GM12878 (cell line): ENCODE results near the gene CDKL1. TPM values are rescaled to one million over a fixed set of nuclear protein-coding genes. Genes with fewer than 3 reads are reported as not detected.
"Not testable (repeated sequence)": the region's sequence is repeated elsewhere in the genome, so short reads cannot be mapped to it uniquely, and the experiment has no call there.

Source experiments
- ATAC-seq: fragments of 200-7000 bp; cut with Tn5 transposase; 3 replicates; pipeline ENCODE4 v1.9.1; 2020; ENCODE audit warnings: mild to moderate bottlenecking, moderate library complexity
- BruUV-seq: library from RNA; stranded (reverse); fragments of 400-500 nt; replicated peaks from 2 replicates; lab custom pipeline; 2021; lab: Mats Ljungman, UMichigan
- CTCF ChIA-PET: fragments of 300-600 bp; sonication (Branson Sonifier 250); formaldehyde crosslinking; extraction: SDS; loops from one replicate; lab custom pipeline; 2021; ENCODE audit warnings: inconsistent platforms; lab: Yijun Ruan, JAX
- POLR2A ChIA-PET: fragments of 350-600 bp; formaldehyde crosslinking; extraction: SDS; loops from one replicate; lab custom pipeline; 2021; ENCODE audit warnings: inconsistent platforms; lab: Charles Lee
- RAD21 ChIA-PET: fragments of 300-600 bp; sonication (Branson Sonifier 250); formaldehyde crosslinking; loops from one replicate; lab custom pipeline; 2023; ENCODE audit warnings: antibody characterized with exemption; ENCODE audit not compliant: unreplicated experiment; lab: Charles Lee
- SMC1A ChIA-PET: fragments of 300-600 bp; sonication (Branson Sonifier 250); formaldehyde crosslinking; loops from one replicate; lab custom pipeline; 2023; ENCODE audit not compliant: unreplicated experiment, uncharacterized antibody; lab: Charles Lee
- DNase-seq: peaks from one replicate; pipeline ENCODE4 v3.0.0-alpha.2; 2011; ENCODE audit warnings: low read depth, low spot score
- FAIRE-seq: peaks from 3 replicates; lab custom pipeline; 2011; peaks lifted over from hg19 to GRCh38; lab: Jason Lieb, UNC
- H2AFZ ChIP-seq: 2 replicates; pipeline ENCODE4 v1.6.0; 2011; ENCODE audit warnings: low read depth, low read length, control low read depth; ENCODE audit not compliant: control insufficient read depth
- H3K27ac ChIP-seq: 2 replicates; pipeline ENCODE4 v1.5.1; 2011; ENCODE audit warnings: control low read depth; ENCODE audit not compliant: control insufficient read depth, insufficient read depth
- H3K27me3 ChIP-seq, 2 experiments: replicated peaks in 1 of 2; 2 replicates each; pipeline versions ENCODE4 v1.6.0 to v1.6.1; 2011; ENCODE audit warnings: low read length in 1 of 2; ENCODE audit not compliant: control insufficient read depth in 2 of 2, insufficient read depth in 2 of 2
- H3K36me3 ChIP-seq, 2 experiments: 2 replicates each; pipeline ENCODE4 v1.5.1; 2011; ENCODE audit warnings: low read length in 1 of 2; ENCODE audit not compliant: control insufficient read depth in 2 of 2, insufficient read depth in 2 of 2
- H3K4me1 ChIP-seq: 2 replicates; pipeline ENCODE4 v1.6.1; 2011; ENCODE audit warnings: mild to moderate bottlenecking, low read length, moderate library complexity, mixed read lengths; ENCODE audit not compliant: control insufficient read depth, insufficient read depth
- H3K4me2 ChIP-seq: 2 replicates; pipeline ENCODE4 v1.6.0; 2011; ENCODE audit warnings: control low read depth; ENCODE audit not compliant: control insufficient read depth, insufficient read depth
- H3K4me3 ChIP-seq: fragments of 200-600 bp; sonication (generic); 2 replicates; pipeline ENCODE4 v1.5.1; 2016
- H3K79me2 ChIP-seq: 2 replicates; pipeline ENCODE4 v1.6.0; 2011; ENCODE audit warnings: low read length; ENCODE audit not compliant: control insufficient read depth, insufficient read depth
- H3K9ac ChIP-seq: 2 replicates; pipeline ENCODE4 v1.8.0; 2011; ENCODE audit warnings: low read length, control low read depth, mixed read lengths; ENCODE audit not compliant: control insufficient read depth, insufficient read depth
- H3K9me3 ChIP-seq: replicated peaks from 3 replicates; pipeline ENCODE4 v1.5.1; 2011; ENCODE audit warnings: mild to moderate bottlenecking, low read length; ENCODE audit not compliant: control insufficient read depth, insufficient read depth
- H4K20me1 ChIP-seq: 2 replicates; pipeline ENCODE4 v1.6.0; 2011; ENCODE audit not compliant: control insufficient read depth, insufficient read depth
- BHLHE40 ChIP-seq, 2 experiments: fragments of 450-650 bp in 1 of 2; IDR thresholded peaks; 2 replicates each; pipeline ENCODE4 v1.6.1; 2011 to 2017; ENCODE audit warnings: low read depth in 2 of 2, borderline replicate concordance in 1 of 2, improper control_type of control experiment in 1 of 2, low read length in 1 of 2, mild to moderate bottlenecking in 1 of 2
- FOS ChIP-seq: IDR thresholded peaks from 3 replicates; pipeline ENCODE4 v1.6.1; 2011; ENCODE audit warnings: borderline replicate concordance; ENCODE audit not compliant: insufficient read length; ENCODE audit errors: extremely low read depth
- MEF2A ChIP-seq: IDR thresholded peaks from 2 replicates; pipeline ENCODE4 v1.6.1; 2011; ENCODE audit warnings: low read depth, mild to moderate bottlenecking, low read length, moderate library complexity; ENCODE audit not compliant: insufficient read depth
- MTA3 ChIP-seq: IDR thresholded peaks from 2 replicates; pipeline ENCODE4 v1.6.1; 2012; ENCODE audit warnings: low read length, inconsistent platforms, borderline replicate concordance
- MXI1 ChIP-seq: fragments of 150-350 bp; IDR thresholded peaks from 2 replicates; pipeline ENCODE4 v1.6.1; 2011; ENCODE audit warnings: low read depth, mild to moderate bottlenecking, inconsistent platforms, low read length, improper control_type of control experiment
- NR2C1 ChIP-seq: fragments of 450-650 bp; IDR thresholded peaks from 2 replicates; pipeline ENCODE4 v1.6.1; 2017; ENCODE audit warnings: antibody characterized with exemption, mild to moderate bottlenecking, moderate library complexity
- ZNF274 ChIP-seq: IDR thresholded peaks from one replicate; pipeline ENCODE4 v1.8.0; 2011; ENCODE audit not compliant: insufficient read length, insufficient read depth
- WGBS: methylation state at CpG from one replicate; pipeline ENCODE4 v1.1.6; 2016; ENCODE audit warnings: low lambda C conversion rate; ENCODE audit not compliant: insufficient replicate concordance, insufficient coverage; ENCODE audit errors: missing lambda C conversion rate; 5-methylcytosine and 5-hydroxymethylcytosine counted together
- in situ Hi-C: fragments of 300-500 bp; cut with MboI; formaldehyde crosslinking; loops from 9 replicates; pipeline ENCODE4 v1.14.3; 2018; ENCODE audit warnings: mixed read lengths
- intact Hi-C: fragments of 100-400 bp; cut with micrococcal nuclease; formaldehyde crosslinking; loops from one replicate; pipeline ENCODE4 v1.14.2; 2022; ENCODE audit not compliant: unreplicated experiment
- polyA plus RNA-seq, 11 experiments: library from polyadenylated mRNA; depleted of rRNA in 4 of 11; unstranded in 6 of 11; stranded (reverse) in 5 of 11; fragments of >200 nt; fragmentation: Nextera tagmentation in 4 of 11; fragmentation: Illumina TruSeq in 1 of 11; extraction: Ambion mirVana in 4 of 11; extraction: Trizol in 1 of 11; gene quantifications; 1 replicate in 1 of 11; 2 replicates in 10 of 11; pipeline versions ENCODE4 v1.2.1 to v1.2.3, GENCODE V29; 2011 to 2016; ENCODE audit warnings: inconsistent platforms in 2 of 11, missing spikeins in 2 of 11, low read depth in 1 of 11
- total RNA-seq, 4 experiments: library from RNA; depleted of rRNA in 3 of 4; stranded (reverse); fragments of >200 nt in 3 of 4; fragmentation: Illumina TruSeq in 1 of 4; extraction: Trizol in 1 of 4; gene quantifications; 2 replicates each; pipeline versions ENCODE4 v1.2.1 to v1.2.3, GENCODE V29; 2013 to 2021
- TF ChIP-seq, protein P1 (sequence below): IDR thresholded peaks from 2 replicates; pipeline ENCODE4 v1.6.1; 2011; ENCODE audit warnings: low read depth, low read length, improper control_type of control experiment, borderline replicate concordance
- TF ChIP-seq, protein P2 (sequence below): fragments of 450-650 bp; IDR thresholded peaks from 2 replicates; pipeline ENCODE4 v1.6.1; 2017; ENCODE audit warnings: antibody characterized with exemption, mild to moderate bottlenecking, moderate library complexity
- TF ChIP-seq, protein P3 (sequence below): fragments of 450-650 bp; IDR thresholded peaks from 2 replicates; pipeline ENCODE4 v1.6.1; 2017; ENCODE audit warnings: low read depth, mild to moderate bottlenecking, moderate library complexity

CDKL1 gene
- total and polyA plus RNA-seq, 10 of the 15 experiments (the other 5 are each of a cell fraction or from before 2014, with no cell fraction given) = 9.0 to 19.0 (median 11.1) TPM

DNA sequence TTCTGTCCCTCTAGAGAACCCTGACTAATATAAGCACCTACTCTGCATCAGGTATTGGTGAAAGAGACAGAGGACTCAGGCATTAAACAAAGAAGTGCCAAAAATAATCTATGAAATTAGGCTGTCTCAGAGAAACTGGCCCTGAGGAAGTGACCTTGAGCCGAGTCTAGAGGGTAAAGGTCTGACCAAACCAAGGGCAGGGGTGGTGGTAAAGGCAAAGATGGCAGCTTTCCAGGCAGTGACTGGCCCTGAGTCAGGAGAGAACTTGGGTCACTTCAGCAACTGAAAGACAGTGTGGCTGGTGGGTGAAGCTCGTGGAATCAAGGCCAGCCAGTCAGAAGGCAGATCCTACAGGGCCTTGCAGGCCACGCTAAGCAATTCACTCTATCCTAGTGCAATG lies 30.6 kb downstream of the CDKL1 start:
- RAD21 ChIA-PET = interaction anchor here (2.7 kb wide), 1 partner anchor 22 kb away, joined by 7 read pairs; no protein-coding TSS in a partner anchor

DNA sequence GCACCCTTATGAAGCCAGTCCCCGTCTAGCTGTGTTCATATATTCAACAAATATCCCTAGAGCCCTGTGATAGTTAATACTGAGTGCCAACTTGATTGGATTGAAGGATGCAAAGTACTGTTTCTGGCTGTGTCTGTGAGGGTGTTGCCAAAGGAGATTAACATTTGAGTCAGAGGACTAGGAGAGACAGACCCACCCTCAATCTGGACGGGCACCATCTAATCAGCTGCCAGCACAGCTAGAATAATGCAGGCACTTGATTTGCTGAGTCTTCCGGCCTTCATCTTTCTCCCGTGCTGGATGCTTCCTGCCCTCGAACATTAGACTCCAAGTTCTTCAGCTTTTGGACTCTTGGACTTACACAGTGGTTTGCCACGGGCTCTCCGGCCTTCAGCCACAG lies 31.1 kb downstream of the CDKL1 start:
- H3K27ac ChIP-seq, H2AFZ ChIP-seq, H3K36me3 ChIP-seq, intact Hi-C loops, ATAC-seq, H4K20me1 ChIP-seq, H3K79me2 ChIP-seq, H3K27me3 ChIP-seq, DNase-seq, FAIRE-seq, in situ Hi-C loops, H3K9me3 ChIP-seq, H3K4me3 ChIP-seq, H3K4me2 ChIP-seq, BruUV-seq, H3K9ac ChIP-seq: not testable (repeated sequence)
- 100% methylated on average over 6 of the region's 7 CpGs for WGBS
- H3K4me1 ChIP-seq = peaks cover 11% of the 10 kb centered on the region
- ChIA-PET SMC1A (interaction anchor here (1.0 to 3.9 kb wide), 4 partner anchors 8 to 30 kb away, joined by 3 to 24 read pairs (median 10); partner anchors contain the start of gene CDKL1), RAD21 (interaction anchor here (0.6 to 2.7 kb wide), 2 partner anchors 21 to 466 kb away, joined by 4 to 7 read pairs; no protein-coding TSS in a partner anchor), CTCF (interaction anchor here (0.5 to 1.4 kb wide), 5 partner anchors 9 to 45 kb away, joined by 3 to 5 read pairs (median 4); no protein-coding TSS in a partner anchor), POLR2A (interaction anchor here (1.5 kb wide), 1 partner anchor 27 kb away, joined by 4 read pairs; no protein-coding TSS in a partner anchor)

More for the DNA sequence above, 30.6 kb downstream of the CDKL1 start:
- ChIA-PET POLR2A (interaction anchor here (0.6 kb wide), 1 partner anchor 149 kb away, joined by 4 read pairs; no protein-coding TSS in a partner anchor), SMC1A (interaction anchor here (0.8 to 2.7 kb wide), 5 partner anchors 8 to 30 kb away, joined by 3 to 17 read pairs (median 3); partner anchors contain the start of gene CDKL1)
- Histone ChIP-seq H3K36me3 (no peaks in the 10 kb centered on the region), H3K9ac (no peak overlapping the region), H3K79me2 (peaks cover 4% of the 10 kb centered on the region), H3K4me1 (peaks cover 11% of the 10 kb centered on the region), H3K27me3 (no peaks in the 10 kb centered on the region), H3K9me3 (no peaks in the 10 kb centered on the region; the same call in 2 of the 3 replicates), H2AFZ (no peak overlapping the region), H3K27ac (no peak overlapping the region), H4K20me1 (no peaks in the 10 kb centered on the region)
- FAIRE-seq (no peak), ATAC-seq (no peak)
- intact Hi-C loops (no loop called here), in situ Hi-C loops (no loop called here)
- TF ChIP-seq ZNF274 = no peak
- TF ChIP-seq, protein P1, sequence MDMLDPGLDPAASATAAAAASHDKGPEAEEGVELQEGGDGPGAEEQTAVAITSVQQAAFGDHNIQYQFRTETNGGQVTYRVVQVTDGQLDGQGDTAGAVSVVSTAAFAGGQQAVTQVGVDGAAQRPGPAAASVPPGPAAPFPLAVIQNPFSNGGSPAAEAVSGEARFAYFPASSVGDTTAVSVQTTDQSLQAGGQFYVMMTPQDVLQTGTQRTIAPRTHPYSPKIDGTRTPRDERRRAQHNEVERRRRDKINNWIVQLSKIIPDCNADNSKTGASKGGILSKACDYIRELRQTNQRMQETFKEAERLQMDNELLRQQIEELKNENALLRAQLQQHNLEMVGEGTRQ = no peak
- no peak for TF ChIP-seq BHLHE40 (IDR thresholded peaks at IDR 0.05; ENCODE audit: borderline replicate concordance in 1 of 2, low read depth in 2 of 2, low read length in 1 of 2)
- TF ChIP-seq, protein P2, sequence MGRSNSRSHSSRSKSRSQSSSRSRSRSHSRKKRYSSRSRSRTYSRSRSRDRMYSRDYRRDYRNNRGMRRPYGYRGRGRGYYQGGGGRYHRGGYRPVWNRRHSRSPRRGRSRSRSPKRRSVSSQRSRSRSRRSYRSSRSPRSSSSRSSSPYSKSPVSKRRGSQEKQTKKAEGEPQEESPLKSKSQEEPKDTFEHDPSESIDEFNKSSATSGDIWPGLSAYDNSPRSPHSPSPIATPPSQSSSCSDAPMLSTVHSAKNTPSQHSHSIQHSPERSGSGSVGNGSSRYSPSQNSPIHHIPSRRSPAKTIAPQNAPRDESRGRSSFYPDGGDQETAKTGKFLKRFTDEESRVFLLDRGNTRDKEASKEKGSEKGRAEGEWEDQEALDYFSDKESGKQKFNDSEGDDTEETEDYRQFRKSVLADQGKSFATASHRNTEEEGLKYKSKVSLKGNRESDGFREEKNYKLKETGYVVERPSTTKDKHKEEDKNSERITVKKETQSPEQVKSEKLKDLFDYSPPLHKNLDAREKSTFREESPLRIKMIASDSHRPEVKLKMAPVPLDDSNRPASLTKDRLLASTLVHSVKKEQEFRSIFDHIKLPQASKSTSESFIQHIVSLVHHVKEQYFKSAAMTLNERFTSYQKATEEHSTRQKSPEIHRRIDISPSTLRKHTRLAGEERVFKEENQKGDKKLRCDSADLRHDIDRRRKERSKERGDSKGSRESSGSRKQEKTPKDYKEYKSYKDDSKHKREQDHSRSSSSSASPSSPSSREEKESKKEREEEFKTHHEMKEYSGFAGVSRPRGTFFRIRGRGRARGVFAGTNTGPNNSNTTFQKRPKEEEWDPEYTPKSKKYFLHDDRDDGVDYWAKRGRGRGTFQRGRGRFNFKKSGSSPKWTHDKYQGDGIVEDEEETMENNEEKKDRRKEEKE = no peak
- TF ChIP-seq NR2C1 = no peak
- TF ChIP-seq MEF2A = no peak
- no peak for TF ChIP-seq MTA3
- TF ChIP-seq FOS = no peak
- TF ChIP-seq, protein P3, sequence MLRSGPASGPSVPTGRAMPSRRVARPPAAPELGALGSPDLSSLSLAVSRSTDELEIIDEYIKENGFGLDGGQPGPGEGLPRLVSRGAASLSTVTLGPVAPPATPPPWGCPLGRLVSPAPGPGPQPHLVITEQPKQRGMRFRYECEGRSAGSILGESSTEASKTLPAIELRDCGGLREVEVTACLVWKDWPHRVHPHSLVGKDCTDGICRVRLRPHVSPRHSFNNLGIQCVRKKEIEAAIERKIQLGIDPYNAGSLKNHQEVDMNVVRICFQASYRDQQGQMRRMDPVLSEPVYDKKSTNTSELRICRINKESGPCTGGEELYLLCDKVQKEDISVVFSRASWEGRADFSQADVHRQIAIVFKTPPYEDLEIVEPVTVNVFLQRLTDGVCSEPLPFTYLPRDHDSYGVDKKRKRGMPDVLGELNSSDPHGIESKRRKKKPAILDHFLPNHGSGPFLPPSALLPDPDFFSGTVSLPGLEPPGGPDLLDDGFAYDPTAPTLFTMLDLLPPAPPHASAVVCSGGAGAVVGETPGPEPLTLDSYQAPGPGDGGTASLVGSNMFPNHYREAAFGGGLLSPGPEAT = no peak
- TF ChIP-seq MXI1 = no peak
- TF ChIP-seq, all 136 proteins: peak for 0
- Histone ChIP-seq H3K4me3 (no peak overlapping the region), H3K4me2 (no peak overlapping the region)
- CTCF ChIA-PET = interaction anchor here (0.5 to 1.4 kb wide), 3 partner anchors 8 to 45 kb away, joined by 3 to 5 read pairs (median 4); no protein-coding TSS in a partner anchor
- no TSS peak for BruUV-seq
- no peak for DNase-seq
- WGBS = 46% methylated on average over 3 of the region's 3 CpGs
